ENCODE data around the gene HAND1.

The HAND1 gene

GRCh38 chr5:154437281-154437965, 40.6 kb downstream of the HAND1 start:
- Histone ChIP-seq H3K27me3 (ENCODE audit: insufficient read depth, low read depth) (no peaks in the 10 kb centered on the region), H3K79me2 (ENCODE audit: insufficient read depth, low read depth) (no peaks in the 10 kb centered on the region), H3K4me3 (IDR thresholded peaks at IDR 0.05; ENCODE audit: insufficient read depth, low read depth, low read length) (no peak overlapping the region), H4K20me1 (ENCODE audit: insufficient read depth) (no peaks in the 10 kb centered on the region), H3K9ac (no peak overlapping the region), H3K4me1 (ENCODE audit: low read depth, poor library complexity, severe bottlenecking) (no peaks in the 10 kb centered on the region), H3K4me2 (no peak overlapping the region), H3K36me3 (ENCODE audit: insufficient read depth) (no peaks in the 10 kb centered on the region), H3K27ac (no peak overlapping the region), H2AFZ (ENCODE audit: low read depth) (no peak overlapping the region)
- no peak for TF ChIP-seq CTCF (conservative IDR thresholded peaks at IDR 0.05; ENCODE audit: low read depth, low read length)

- Histone ChIP-seq H3K27me3 (ENCODE audit: insufficient read depth, low read depth) (no peaks in the 10 kb centered on the region), H3K27ac (no peak overlapping the region), H3K4me2 (no peak overlapping the region), H4K20me1 (ENCODE audit: insufficient read depth) (no peaks in the 10 kb centered on the region), H3K4me1 (ENCODE audit: low read depth, poor library complexity, severe bottlenecking) (no peaks in the 10 kb centered on the region), H3K36me3 (ENCODE audit: insufficient read depth) (no peaks in the 10 kb centered on the region), H3K4me3 (IDR thresholded peaks at IDR 0.05; ENCODE audit: insufficient read depth, low read depth, low read length) (no peak overlapping the region), H2AFZ (ENCODE audit: low read depth) (no peak overlapping the region), H3K79me2 (ENCODE audit: insufficient read depth, low read depth) (no peaks in the 10 kb centered on the region), H3K9ac (no peak overlapping the region)
- no peak for TF ChIP-seq CTCF (conservative IDR thresholded peaks at IDR 0.05; ENCODE audit: low read depth, low read length)
Measured at GRCh38 chr5:154435226-154435625, 42.8 kb downstream of the HAND1 start.

GRCh38 chr5:154430961-154431630, 46.9 kb downstream of the HAND1 start:
- Histone ChIP-seq H3K4me3 (IDR thresholded peaks at IDR 0.05; ENCODE audit: insufficient read depth, low read depth, low read length) (no peak overlapping the region), H3K27me3 (ENCODE audit: insufficient read depth, low read depth) (no peaks in the 10 kb centered on the region), H3K79me2 (ENCODE audit: insufficient read depth, low read depth) (no peaks in the 10 kb centered on the region), H3K9ac (no peak overlapping the region), H3K36me3 (ENCODE audit: insufficient read depth) (no peaks in the 10 kb centered on the region), H3K4me1 (ENCODE audit: low read depth, poor library complexity, severe bottlenecking) (no peaks in the 10 kb centered on the region), H4K20me1 (ENCODE audit: insufficient read depth) (no peaks in the 10 kb centered on the region), H3K27ac (no peak overlapping the region), H3K4me2 (no peak overlapping the region), H2AFZ (ENCODE audit: low read depth) (no peak overlapping the region)
- no peak for TF ChIP-seq CTCF (conservative IDR thresholded peaks at IDR 0.05; ENCODE audit: low read depth, low read length)

GRCh38 chr5:154430466-154430865, 47.6 kb downstream of the HAND1 start:
- Histone ChIP-seq H3K36me3 (ENCODE audit: insufficient read depth) (no peaks in the 10 kb centered on the region), H3K4me3 (IDR thresholded peaks at IDR 0.05; ENCODE audit: insufficient read depth, low read depth, low read length) (no peak overlapping the region), H3K9ac (no peak overlapping the region), H3K27ac (no peak overlapping the region), H3K27me3 (ENCODE audit: insufficient read depth, low read depth) (no peaks in the 10 kb centered on the region), H3K79me2 (ENCODE audit: insufficient read depth, low read depth) (no peaks in the 10 kb centered on the region), H3K4me2 (no peak overlapping the region), H3K4me1 (ENCODE audit: low read depth, poor library complexity, severe bottlenecking) (no peaks in the 10 kb centered on the region), H4K20me1 (ENCODE audit: insufficient read depth) (no peaks in the 10 kb centered on the region), H2AFZ (ENCODE audit: low read depth) (no peak overlapping the region)
- no peak for TF ChIP-seq CTCF (conservative IDR thresholded peaks at IDR 0.05; ENCODE audit: low read depth, low read length)
